ENCODE data around the gene LPCAT3. TPM values are rescaled to one million over a fixed set of nuclear protein-coding genes. Genes with fewer than 3 reads are reported as not detected.

LPCAT3 gene
- total RNA-seq = 7.9 and 13.3 TPM in 2 replicates

GRCh38 chr12:7018350-7019042 lies at the start of gene LPCAT3:
Gene LPCAT3 (minus strand): TSS chr12:7018476. CDS start chr12:7018424, 52 bp downstream.
- DNase-seq (ENCODE audit: low read depth) (peak; percentile 90), FAIRE-seq (no peak)
- peak; percentile 92 for TF ChIP-seq CTCF (IDR thresholded peaks at IDR 0.05; ENCODE audit: insufficient read depth, low read length, severe bottlenecking)
- Histone ChIP-seq H3K27me3 (ENCODE audit: control insufficient read depth, insufficient read depth, low read length) (no peaks in the 10 kb centered on the region), H3K36me3 (ENCODE audit: control insufficient read depth, insufficient read depth, low read length) (no peaks in the 10 kb centered on the region), H3K4me3 (ENCODE audit: low read depth, low read length) (peak within 1 kb of the TSS; percentile 89)

- Histone ChIP-seq H3K4me3 (ENCODE audit: low read depth, low read length) (no peak overlapping the region), H3K27me3 (ENCODE audit: control insufficient read depth, insufficient read depth, low read length) (no peaks in the 10 kb centered on the region), H3K36me3 (ENCODE audit: control insufficient read depth, insufficient read depth, low read length) (no peaks in the 10 kb centered on the region)
- TF ChIP-seq CTCF (IDR thresholded peaks at IDR 0.05; ENCODE audit: insufficient read depth, low read length, severe bottlenecking) = no peak
- no peak for DNase-seq (ENCODE audit: low read depth)
- no peak for FAIRE-seq
Measured at GRCh38 chr12:7067096-7067495, 48.8 kb upstream of the LPCAT3 start.

DNA sequence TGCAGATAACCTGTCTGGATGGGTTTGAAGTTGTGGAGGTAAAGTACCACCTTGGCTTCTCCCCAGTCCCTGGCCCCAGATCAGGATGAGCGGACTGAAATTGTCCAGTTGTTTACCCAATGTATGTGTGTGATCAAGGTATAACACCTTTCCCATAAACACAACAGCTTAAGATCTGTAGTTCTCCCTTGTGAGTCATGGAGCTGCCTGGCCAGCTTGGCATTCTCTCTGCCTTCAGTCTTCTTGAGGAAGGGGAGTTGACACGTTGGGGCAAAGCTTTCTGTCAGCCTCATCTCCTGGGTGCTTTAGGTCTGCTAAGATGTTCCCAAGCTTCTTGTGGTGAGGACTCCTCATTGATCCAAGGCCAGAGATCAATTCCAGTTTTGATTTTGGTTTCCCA lies 48.3 kb upstream of the LPCAT3 start:
- FAIRE-seq (peak; percentile 83), DNase-seq (ENCODE audit: low read depth) (peak; percentile 61)
- TF ChIP-seq CTCF (IDR thresholded peaks at IDR 0.05; ENCODE audit: insufficient read depth, low read length, severe bottlenecking) = no peak
- Histone ChIP-seq H3K27me3 (ENCODE audit: control insufficient read depth, insufficient read depth, low read length) (no peaks in the 10 kb centered on the region), H3K36me3 (ENCODE audit: control insufficient read depth, insufficient read depth, low read length) (no peaks in the 10 kb centered on the region), H3K4me3 (ENCODE audit: low read depth, low read length) (no peak overlapping the region)

GRCh38 chr12:7065073-7065623 lies 46.9 kb upstream of the LPCAT3 start:
- no peak overlapping the region for H3K4me3 ChIP-seq (ENCODE audit: low read depth, low read length)
- no peak for TF ChIP-seq CTCF (IDR thresholded peaks at IDR 0.05; ENCODE audit: insufficient read depth, low read length, severe bottlenecking)
- no peaks in the 10 kb centered on the region for H3K27me3 ChIP-seq (ENCODE audit: control insufficient read depth, insufficient read depth, low read length)
- H3K36me3 ChIP-seq (ENCODE audit: control insufficient read depth, insufficient read depth, low read length) = no peaks in the 10 kb centered on the region
- DNase-seq (ENCODE audit: low read depth) (no peak), FAIRE-seq (no peak)

GRCh38 chr12:7064516-7064915 lies 46.2 kb upstream of the LPCAT3 start:
- TF ChIP-seq CTCF (IDR thresholded peaks at IDR 0.05; ENCODE audit: insufficient read depth, low read length, severe bottlenecking) = no peak
- no peaks in the 10 kb centered on the region for H3K36me3 ChIP-seq (ENCODE audit: control insufficient read depth, insufficient read depth, low read length)
- FAIRE-seq (no peak), DNase-seq (ENCODE audit: low read depth) (no peak)
- no peak overlapping the region for H3K4me3 ChIP-seq (ENCODE audit: low read depth, low read length)
- no peaks in the 10 kb centered on the region for H3K27me3 ChIP-seq (ENCODE audit: control insufficient read depth, insufficient read depth, low read length)
